Measurements from ENCODE around the gene KLF1. TPM values are rescaled to one million over a fixed set of nuclear protein-coding genes. Genes with fewer than 3 reads are reported as not detected.

The KLF1 gene
- total and polyA plus RNA-seq, 2 of the 13 experiments (the other 11 are each of a cell fraction or from before 2014, with no cell fraction given) = not detected

DNA sequence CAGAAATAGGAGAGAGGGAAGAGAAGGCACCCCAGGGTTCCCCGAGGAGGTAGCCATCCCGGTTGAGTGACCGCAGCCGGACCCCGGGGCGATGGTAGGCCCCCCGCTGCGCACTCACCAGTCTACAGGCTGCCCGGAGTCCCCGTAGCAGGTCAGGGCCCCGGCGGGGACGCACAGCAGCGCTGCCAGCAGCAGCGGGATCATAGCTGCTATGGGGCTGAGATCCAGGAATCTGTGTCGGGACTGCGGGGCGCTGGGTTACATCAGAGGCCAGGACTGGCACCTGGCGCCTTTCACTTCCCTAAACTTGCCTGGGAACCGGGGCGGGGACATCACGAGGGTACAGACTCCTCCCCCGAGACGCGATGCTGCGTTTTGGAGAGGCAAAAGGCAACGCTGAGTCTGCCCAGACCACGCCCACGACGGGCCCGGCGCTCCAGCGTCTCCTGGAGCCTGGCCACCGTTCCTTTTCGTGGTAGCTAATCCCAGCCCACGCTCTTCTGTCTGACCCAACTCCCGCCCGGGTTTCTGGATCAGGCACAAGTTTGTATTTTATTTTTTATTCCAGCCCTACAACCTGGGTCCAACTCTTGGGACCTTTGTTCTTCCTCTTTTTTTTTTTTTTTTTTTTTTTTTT lies 5.7 kb downstream of the KLF1 start, which contains the start of gene DNASE2 (continued):
- no peak for TF ChIP-seq ZZZ3 (CRISPR knock-in tag; IDR thresholded peaks at IDR 0.05; ENCODE audit: borderline replicate concordance)
- no peak for TF ChIP-seq MAFF (IDR thresholded peaks at IDR 0.05; ENCODE audit: low read depth, low read length)
- no peak for TF ChIP-seq MBD4 (IDR thresholded peaks at IDR 0.05; ENCODE audit: borderline replicate concordance, low read length)
- peak; percentile 59 for TF ChIP-seq KAT8 (CRISPR knock-in tag; IDR thresholded peaks at IDR 0.05)
- TF ChIP-seq PHB2 (IDR thresholded peaks at IDR 0.05; ENCODE audit: partially characterized antibody) = no peak
- TF ChIP-seq ZNF619 (CRISPR knock-in tag; IDR thresholded peaks at IDR 0.05) = no peak
- peak; percentile 60 for TF ChIP-seq SAP130 (CRISPR knock-in tag; IDR thresholded peaks at IDR 0.05; ENCODE audit: low read depth)
- no peak for TF ChIP-seq ZNF24 (IDR thresholded peaks at IDR 0.05)
- no peak for TF ChIP-seq PHF21A (CRISPR knock-in tag; IDR thresholded peaks at IDR 0.05)
- TF ChIP-seq, protein P1, sequence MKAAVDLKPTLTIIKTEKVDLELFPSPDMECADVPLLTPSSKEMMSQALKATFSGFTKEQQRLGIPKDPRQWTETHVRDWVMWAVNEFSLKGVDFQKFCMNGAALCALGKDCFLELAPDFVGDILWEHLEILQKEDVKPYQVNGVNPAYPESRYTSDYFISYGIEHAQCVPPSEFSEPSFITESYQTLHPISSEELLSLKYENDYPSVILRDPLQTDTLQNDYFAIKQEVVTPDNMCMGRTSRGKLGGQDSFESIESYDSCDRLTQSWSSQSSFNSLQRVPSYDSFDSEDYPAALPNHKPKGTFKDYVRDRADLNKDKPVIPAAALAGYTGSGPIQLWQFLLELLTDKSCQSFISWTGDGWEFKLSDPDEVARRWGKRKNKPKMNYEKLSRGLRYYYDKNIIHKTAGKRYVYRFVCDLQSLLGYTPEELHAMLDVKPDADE (CRISPR knock-in tag; IDR thresholded peaks at IDR 0.05) = no peak
- TF ChIP-seq CBX5 (CRISPR knock-in tag; IDR thresholded peaks at IDR 0.05; ENCODE audit: borderline replicate concordance) = no peak
- TF ChIP-seq, protein P2, sequence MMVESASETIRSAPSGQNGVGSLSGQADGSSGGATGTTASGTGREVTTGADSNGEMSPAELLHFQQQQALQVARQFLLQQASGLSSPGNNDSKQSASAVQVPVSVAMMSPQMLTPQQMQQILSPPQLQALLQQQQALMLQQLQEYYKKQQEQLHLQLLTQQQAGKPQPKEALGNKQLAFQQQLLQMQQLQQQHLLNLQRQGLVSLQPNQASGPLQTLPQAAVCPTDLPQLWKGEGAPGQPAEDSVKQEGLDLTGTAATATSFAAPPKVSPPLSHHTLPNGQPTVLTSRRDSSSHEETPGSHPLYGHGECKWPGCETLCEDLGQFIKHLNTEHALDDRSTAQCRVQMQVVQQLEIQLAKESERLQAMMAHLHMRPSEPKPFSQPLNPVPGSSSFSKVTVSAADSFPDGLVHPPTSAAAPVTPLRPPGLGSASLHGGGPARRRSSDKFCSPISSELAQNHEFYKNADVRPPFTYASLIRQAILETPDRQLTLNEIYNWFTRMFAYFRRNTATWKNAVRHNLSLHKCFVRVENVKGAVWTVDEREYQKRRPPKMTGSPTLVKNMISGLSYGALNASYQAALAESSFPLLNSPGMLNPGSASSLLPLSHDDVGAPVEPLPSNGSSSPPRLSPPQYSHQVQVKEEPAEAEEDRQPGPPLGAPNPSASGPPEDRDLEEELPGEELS (CRISPR knock-in tag; IDR thresholded peaks at IDR 0.05) = no peak
- no peak for TF ChIP-seq ZNF7 (CRISPR knock-in tag; IDR thresholded peaks at IDR 0.05)
- TF ChIP-seq ZNF33B (CRISPR knock-in tag; IDR thresholded peaks at IDR 0.05) = no peak
- TF ChIP-seq MYNN (CRISPR knock-in tag; IDR thresholded peaks at IDR 0.05; ENCODE audit: low read depth) = no peak
- no peak for TF ChIP-seq REXO4 (CRISPR knock-in tag; IDR thresholded peaks at IDR 0.05; ENCODE audit: borderline replicate concordance)
- no peak for TF ChIP-seq PLRG1 (conservative IDR thresholded peaks at IDR 0.05)
- TF ChIP-seq MTF2 (CRISPR knock-in tag; IDR thresholded peaks at IDR 0.05; ENCODE audit: borderline replicate concordance) = no peak
- TF ChIP-seq, protein P3, sequence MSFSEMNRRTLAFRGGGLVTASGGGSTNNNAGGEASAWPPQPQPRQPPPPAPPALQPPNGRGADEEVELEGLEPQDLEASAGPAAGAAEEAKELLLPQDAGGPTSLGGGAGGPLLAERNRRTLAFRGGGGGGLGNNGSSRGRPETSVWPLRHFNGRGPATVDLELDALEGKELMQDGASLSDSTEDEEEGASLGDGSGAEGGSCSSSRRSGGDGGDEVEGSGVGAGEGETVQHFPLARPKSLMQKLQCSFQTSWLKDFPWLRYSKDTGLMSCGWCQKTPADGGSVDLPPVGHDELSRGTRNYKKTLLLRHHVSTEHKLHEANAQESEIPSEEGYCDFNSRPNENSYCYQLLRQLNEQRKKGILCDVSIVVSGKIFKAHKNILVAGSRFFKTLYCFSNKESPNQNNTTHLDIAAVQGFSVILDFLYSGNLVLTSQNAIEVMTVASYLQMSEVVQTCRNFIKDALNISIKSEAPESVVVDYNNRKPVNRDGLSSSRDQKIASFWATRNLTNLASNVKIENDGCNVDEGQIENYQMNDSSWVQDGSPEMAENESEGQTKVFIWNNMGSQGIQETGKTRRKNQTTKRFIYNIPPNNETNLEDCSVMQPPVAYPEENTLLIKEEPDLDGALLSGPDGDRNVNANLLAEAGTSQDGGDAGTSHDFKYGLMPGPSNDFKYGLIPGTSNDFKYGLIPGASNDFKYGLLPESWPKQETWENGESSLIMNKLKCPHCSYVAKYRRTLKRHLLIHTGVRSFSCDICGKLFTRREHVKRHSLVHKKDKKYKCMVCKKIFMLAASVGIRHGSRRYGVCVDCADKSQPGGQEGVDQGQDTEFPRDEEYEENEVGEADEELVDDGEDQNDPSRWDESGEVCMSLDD (CRISPR knock-in tag; IDR thresholded peaks at IDR 0.05; ENCODE audit: borderline replicate concordance) = no peak
- TF ChIP-seq RARG (CRISPR knock-in tag; IDR thresholded peaks at IDR 0.05; ENCODE audit: low read depth) = no peak
- no peak for TF ChIP-seq ZC3H13 (CRISPR knock-in tag; IDR thresholded peaks at IDR 0.05)
- TF ChIP-seq ZNF569 (CRISPR knock-in tag; IDR thresholded peaks at IDR 0.05; ENCODE audit: borderline replicate concordance) = no peak
- TF ChIP-seq HDAC1 (CRISPR knock-in tag; IDR thresholded peaks at IDR 0.05) = no peak
- TF ChIP-seq TEAD3 (CRISPR knock-in tag; optimal IDR thresholded peaks at IDR 0.05; ENCODE audit: borderline replicate concordance) = no peak
- TF ChIP-seq, protein P4, sequence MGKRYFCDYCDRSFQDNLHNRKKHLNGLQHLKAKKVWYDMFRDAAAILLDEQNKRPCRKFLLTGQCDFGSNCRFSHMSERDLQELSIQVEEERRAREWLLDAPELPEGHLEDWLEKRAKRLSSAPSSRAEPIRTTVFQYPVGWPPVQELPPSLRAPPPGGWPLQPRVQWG (CRISPR knock-in tag; IDR thresholded peaks at IDR 0.05; ENCODE audit: borderline replicate concordance, low read depth) = no peak
- TF ChIP-seq ZKSCAN1 (IDR thresholded peaks at IDR 0.05; ENCODE audit: low read length) = no peak
- TF ChIP-seq HOXA9 (CRISPR knock-in tag; IDR thresholded peaks at IDR 0.05; ENCODE audit: borderline replicate concordance) = no peak
- TF ChIP-seq ZNF329 (CRISPR knock-in tag; IDR thresholded peaks at IDR 0.05; ENCODE audit: low read depth) = no peak
